ENCODE measurements around the gene ZNF888. TPM values are rescaled to one million over a fixed set of nuclear protein-coding genes. Genes with fewer than 3 reads are reported as not detected.
"Not testable (repeated sequence)": the region's sequence is repeated elsewhere in the genome, so short reads cannot be mapped to it uniquely, and the experiment has no call there.

Gene ZNF888
- total RNA-seq, 4 donors from 2014 or later = 2.5 to 3.7 (median 3.1) TPM

GRCh38 chr19:52889076-52889475 is 34.2 kb downstream of the ZNF888 start:
- 87% methylated on average over 7 of the region's 7 CpGs for WGBS
- no peaks in the 10 kb centered on the region for H3K27me3 ChIP-seq
- H3K4me3 ChIP-seq = no peak overlapping the region
- H3K4me1 ChIP-seq = no peaks in the 10 kb centered on the region
- H3K27ac ChIP-seq (replicated peaks in 1 of 4) = no peak overlapping the region
- DNase-seq (ENCODE audit: extremely low spot score) = no peak
- intact Hi-C loops (cut with DNase I) = no loop called here
- TF ChIP-seq POLR2A (IDR thresholded peaks at IDR 0.05; ENCODE audit: low read depth) = no peak
- no peak for TF ChIP-seq CTCF (IDR thresholded peaks at IDR 0.05)
- no peak for TF ChIP-seq POLR2AphosphoS5 (IDR thresholded peaks at IDR 0.05)
- TF ChIP-seq EP300 (IDR thresholded peaks at IDR 0.05) = no peak
- peaks cover 45 to 83% (median 75%) of the 10 kb centered on the region in 4 donors for H3K36me3 ChIP-seq
- no peaks in the 10 kb centered on the region for H3K9me3 ChIP-seq

- Histone ChIP-seq H3K27me3 (no peaks in the 10 kb centered on the region), H3K4me3 (no peak overlapping the region), H3K9me3 (peaks cover 0 to 18% (median 5%) of the 10 kb centered on the region in 4 donors), H3K27ac (replicated peaks in 1 of 4) (no peak overlapping the region), H3K4me1 (no peaks in the 10 kb centered on the region), H3K36me3 (peaks cover 65 to 78% (median 73%) of the 10 kb centered on the region in 4 donors)
- intact Hi-C loops (cut with DNase I) = no loop called here
- TF ChIP-seq POLR2A (IDR thresholded peaks at IDR 0.05; ENCODE audit: low read depth) (no peak), EP300 (IDR thresholded peaks at IDR 0.05) (no peak), CTCF (IDR thresholded peaks at IDR 0.05) (no peak), POLR2AphosphoS5 (IDR thresholded peaks at IDR 0.05) (no peak)
- no peak for DNase-seq (ENCODE audit: extremely low spot score)
- WGBS = 95% methylated on average over 11 of the region's 11 CpGs
Measured at GRCh38 chr19:52880895-52881389, 42.3 kb downstream of the ZNF888 start.

GRCh38 chr19:52872996-52873395 is 50.2 kb downstream of the ZNF888 start:
- H3K27ac ChIP-seq (replicated peaks in 1 of 4); H3K36me3 ChIP-seq; H3K4me1 ChIP-seq; H3K9me3 ChIP-seq; H3K27me3 ChIP-seq; DNase-seq (ENCODE audit: extremely low spot score); intact Hi-C loops (cut with DNase I); H3K4me3 ChIP-seq: not testable (repeated sequence)
- 84% methylated on average over 6 of the region's 6 CpGs for WGBS

GRCh38 chr19:52871466-52871865 is 51.8 kb downstream of the ZNF888 start:
- Histone ChIP-seq H3K27me3 (no peaks in the 10 kb centered on the region), H3K9me3 (no peaks in the 10 kb centered on the region), H3K36me3 (peaks cover 0 to 8% (median 0%) of the 10 kb centered on the region in 4 donors), H3K27ac (replicated peaks in 1 of 4) (no peak overlapping the region), H3K4me1 (no peaks in the 10 kb centered on the region), H3K4me3 (no peak overlapping the region)
- intact Hi-C loops (cut with DNase I) = no loop called here
- WGBS = 97% methylated on average over 3 of the region's 3 CpGs
- no peak for DNase-seq (ENCODE audit: extremely low spot score)
- no peak for TF ChIP-seq EP300 (IDR thresholded peaks at IDR 0.05)
- TF ChIP-seq POLR2AphosphoS5 (IDR thresholded peaks at IDR 0.05) = no peak
- no peak for TF ChIP-seq CTCF (IDR thresholded peaks at IDR 0.05)
- no peak for TF ChIP-seq POLR2A (IDR thresholded peaks at IDR 0.05; ENCODE audit: low read depth)

- H3K36me3 ChIP-seq; H3K27ac ChIP-seq (replicated peaks in 1 of 4); DNase-seq (ENCODE audit: extremely low spot score); H3K9me3 ChIP-seq; intact Hi-C loops (cut with DNase I); H3K4me1 ChIP-seq; H3K27me3 ChIP-seq; H3K4me3 ChIP-seq: not testable (repeated sequence)
- 100% methylated on average over 7 of the region's 11 CpGs for WGBS
Measured at GRCh38 chr19:52868031-52868430, 55.2 kb downstream of the ZNF888 start.

All from esophagus muscularis mucosa (tissue), 4 donors.